ENCODE results near the gene SLC37A1.
"Not testable (repeated sequence)": the region's sequence is repeated elsewhere in the genome, so short reads cannot be mapped to it uniquely, and the experiment has no call there.

SLC37A1 gene

DNA sequence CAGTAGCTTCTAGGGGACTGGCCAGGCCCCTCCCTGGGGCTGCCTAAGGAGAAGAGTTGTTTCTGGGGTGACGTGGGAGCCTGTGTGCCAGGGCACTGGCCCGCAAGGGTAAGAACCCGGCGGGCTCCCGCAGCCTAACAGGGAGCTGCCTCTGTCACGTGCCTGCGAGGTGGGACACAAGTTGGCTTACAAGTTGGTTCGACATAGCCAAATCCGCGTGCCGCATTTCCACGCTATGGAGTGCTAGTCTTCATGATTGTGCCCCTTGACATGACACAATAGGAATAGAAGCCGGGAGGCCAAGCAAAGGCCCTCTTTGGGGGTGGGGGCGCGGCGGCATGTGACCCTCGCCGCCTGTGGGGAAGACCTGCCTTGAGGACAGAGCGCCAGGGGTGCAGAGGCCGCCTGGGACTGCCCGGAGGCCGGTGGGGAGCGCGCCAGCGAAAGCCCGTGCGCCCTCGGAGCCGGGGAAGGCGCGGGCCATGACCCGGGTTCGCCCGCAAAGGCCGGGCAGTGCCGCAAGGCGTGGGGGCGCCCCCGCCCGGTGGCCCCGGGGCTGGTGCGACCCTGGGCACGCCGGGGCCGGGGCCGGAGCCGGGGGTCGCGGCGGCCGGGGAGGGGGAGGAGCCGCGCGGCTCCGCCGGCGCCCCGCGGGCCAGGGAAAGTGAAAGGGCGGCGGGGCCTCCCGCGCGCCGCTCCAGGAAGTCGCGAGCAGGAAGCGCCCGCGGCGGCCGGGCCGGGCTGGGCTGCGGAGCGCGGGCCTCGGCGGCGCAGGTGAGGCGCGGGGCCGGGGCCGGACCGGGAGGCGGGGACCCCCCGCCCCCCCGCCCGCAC, at the start of gene SLC37A1:
Gene SLC37A1 (plus strand): TSS at position 702 of the 834 bp plus-strand sequence. CDS start 4,603 bp downstream, outside the sequence.
- no peak for DNase-seq

GRCh38 chr21:42463861-42464515, 49.7 kb upstream of the SLC37A1 start:
- no peak for DNase-seq

- DNase-seq = no peak
These were observed 48.4 kb upstream of the SLC37A1 start for GRCh38 chr21:42465008-42465802.

DNA sequence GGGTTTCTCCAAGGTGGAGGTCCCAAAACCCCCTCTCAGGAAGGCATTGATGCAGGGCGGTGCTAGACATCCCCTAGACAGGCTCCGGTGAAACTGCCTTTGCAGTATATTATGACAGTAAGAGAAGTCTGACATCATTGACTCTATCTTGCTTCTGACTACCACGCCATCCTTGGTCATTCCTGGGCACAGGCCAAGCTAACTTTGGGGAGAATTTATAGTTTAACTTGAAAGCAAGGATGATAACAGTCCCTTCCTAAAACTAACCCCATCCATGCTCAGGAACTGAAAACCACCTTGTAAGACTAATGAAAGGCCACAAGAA, 47.9 kb upstream of the SLC37A1 start:
- DNase-seq = no peak

- DNase-seq = no peak
These were observed 47.0 kb upstream of the SLC37A1 start for GRCh38 chr21:42466700-42467099.

DNA sequence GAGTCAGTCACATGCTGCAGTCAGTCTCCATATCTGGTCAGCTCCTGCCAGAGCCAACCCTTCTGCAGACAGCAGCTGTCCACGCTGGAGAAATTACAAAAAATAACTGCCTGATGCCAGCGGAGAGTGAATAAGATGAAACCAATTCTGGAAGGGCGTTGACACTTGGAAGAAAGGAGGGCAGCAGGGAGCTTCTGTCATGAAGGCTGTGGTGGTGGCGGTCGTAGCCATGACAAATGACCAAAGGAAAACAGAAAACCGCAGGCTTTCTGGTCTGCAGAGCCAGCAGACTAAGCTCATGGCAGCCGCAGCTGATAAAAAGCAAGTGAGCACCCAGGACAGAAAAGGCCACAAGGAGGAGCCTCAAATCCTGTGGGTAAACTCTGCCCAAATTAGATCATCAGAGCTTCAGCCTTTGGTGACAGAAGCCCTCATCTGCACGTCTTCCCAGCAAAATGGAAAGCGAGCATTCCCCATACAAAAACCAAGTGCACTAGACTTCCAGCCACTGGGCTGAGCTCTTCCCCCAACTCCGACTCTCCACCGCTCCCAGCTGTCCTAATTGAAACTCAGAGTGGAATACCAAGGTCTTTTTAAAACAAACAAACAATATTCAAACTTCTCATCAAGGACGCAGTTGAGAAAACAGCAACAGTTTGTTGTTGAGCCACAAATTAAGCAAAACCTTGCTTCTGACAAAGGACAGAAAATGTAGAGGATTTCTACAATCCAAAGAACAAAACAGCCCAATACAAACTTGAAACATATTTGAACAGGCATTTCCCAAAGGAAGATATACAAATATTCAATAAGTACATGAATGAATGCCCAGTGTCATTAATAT, 46.3 kb upstream of the SLC37A1 start:
- no peak for DNase-seq

- DNase-seq = no peak
These were observed 45.0 kb upstream of the SLC37A1 start for GRCh38 chr21:42468491-42469131.

GRCh38 chr21:42469272-42469671, 44.4 kb upstream of the SLC37A1 start:
- no peak for DNase-seq

DNA sequence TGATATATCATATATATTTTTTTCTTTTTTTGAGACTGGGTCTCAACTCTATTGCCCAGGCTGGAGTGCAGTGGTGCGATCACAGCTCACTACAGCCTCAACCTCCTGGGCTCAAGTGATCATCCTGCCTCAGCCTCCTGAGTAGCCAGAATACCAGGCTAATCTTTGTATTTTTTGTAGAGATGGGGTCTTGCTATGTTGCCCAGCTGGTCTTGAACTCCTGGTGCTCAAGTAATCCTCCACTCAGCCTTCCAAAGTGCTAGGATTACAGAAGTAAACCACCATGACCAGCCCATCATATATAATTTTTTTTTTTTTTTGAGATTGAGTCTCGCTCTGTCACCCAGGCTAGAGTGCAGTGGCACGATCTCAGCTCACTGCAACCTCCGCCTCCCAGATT, 43.9 kb upstream of the SLC37A1 start:
- DNase-seq = not testable (repeated sequence)

GRCh38 chr21:42471206-42471605, 42.4 kb upstream of the SLC37A1 start:
- no peak for DNase-seq

- DNase-seq = no peak
These were observed 41.8 kb upstream of the SLC37A1 start for GRCh38 chr21:42471716-42472330.

DNA sequence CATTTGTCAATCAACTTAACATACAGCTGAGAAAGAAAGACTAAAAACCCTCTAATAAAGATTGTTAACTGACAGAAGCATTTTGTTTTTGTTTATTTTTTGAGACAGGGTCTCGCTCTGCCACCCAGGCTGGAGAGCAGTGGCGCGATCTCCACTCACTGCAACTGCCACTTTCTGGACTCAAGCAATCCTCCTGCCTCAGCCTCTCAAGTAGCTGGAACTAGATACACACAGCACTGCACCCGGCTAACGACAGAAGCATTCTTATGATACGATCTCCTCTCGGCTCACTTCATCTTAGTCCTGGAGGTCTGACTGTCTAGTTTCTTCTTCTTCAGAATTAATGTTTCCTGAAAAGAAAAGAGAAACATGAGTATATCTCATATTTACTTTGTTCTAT, 41.1 kb upstream of the SLC37A1 start:
- no peak for DNase-seq

GRCh38 chr21:42473498-42474042, 40.1 kb upstream of the SLC37A1 start:
- DNase-seq = no peak

DNA sequence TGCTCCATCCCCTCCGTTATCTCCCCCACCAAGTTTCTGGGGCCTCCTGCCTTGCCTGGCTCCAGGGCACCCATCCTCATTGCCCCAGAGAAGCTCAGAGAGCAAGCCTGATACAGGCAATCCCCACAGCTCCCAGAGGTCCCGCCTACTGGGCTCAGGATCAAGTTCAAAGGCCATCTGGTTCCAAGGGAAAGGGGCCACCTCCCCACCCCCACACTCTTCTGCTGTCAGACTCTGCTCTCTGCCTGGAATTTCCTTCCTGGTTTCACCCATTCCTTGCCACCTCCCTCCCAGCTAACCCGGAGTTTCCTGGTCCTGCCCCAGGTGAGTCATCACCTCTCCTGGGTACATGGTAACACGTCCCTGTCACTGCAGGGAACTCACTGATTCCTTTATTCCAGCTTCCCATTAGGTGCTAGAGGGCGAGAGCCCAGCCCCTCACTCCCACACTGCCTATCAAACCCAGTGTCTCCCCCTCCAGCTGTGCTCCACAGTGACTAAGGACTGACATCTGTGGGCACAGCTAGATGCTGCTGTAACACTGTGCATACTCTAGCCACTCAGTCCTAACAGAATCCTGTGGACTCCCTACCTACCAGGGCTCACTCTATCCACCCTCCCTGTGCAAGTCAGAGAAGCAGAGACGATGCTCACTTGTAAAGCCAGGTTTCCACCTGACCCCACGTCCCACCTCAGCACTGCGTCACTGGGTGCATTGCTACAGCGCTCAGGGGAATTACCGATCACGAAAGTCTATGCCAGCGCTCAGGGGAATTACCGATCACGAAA, 39.4 kb upstream of the SLC37A1 start:
- no peak for DNase-seq

- no peak for DNase-seq
These were observed 38.6 kb upstream of the SLC37A1 start for GRCh38 chr21:42475036-42475435.

DNA sequence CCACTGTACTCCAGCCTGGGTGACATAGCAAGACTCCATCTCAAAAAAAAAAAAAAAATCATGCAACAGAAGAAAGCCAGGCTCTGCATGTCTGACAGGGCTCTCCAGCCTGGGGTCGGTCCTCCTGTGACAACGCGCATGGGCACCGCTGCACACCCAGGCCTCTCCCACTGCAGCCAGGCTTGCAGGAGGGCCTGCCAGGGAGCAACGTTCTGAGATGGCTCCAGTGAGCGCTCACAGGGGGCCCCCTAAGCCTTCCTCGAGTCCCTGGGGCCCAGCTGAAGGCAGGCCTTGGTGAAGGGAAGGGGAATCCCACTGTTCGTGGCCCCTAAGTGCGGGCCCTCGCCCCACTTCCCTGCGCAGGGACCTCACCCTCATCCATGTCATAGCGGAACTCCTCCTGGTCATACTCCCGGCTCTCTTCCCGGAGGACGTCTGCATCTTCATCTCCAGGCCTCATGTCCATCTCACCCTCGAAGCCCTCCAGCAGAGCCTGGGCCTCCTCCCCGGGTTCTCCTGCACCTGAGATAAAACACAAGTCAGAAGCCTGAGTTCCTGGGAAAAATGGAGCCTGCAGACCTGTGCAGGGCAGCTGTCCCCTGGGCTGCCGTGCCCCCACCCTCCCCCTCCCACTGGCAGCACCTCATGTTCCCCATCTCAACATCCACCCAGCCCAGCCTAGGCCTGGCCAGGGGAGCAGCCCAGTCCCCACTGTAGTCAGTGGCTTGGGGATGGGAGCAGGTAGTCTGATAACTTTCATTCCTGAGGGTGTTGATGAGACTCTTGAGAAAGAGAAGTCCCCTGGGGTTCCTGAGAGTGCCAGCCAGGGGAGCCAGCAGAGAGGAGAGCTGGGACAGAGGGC, 37.9 kb upstream of the SLC37A1 start:
- DNase-seq = no peak

GRCh38 chr21:42476388-42477331, 37.0 kb upstream of the SLC37A1 start:
- DNase-seq = no peak

DNA sequence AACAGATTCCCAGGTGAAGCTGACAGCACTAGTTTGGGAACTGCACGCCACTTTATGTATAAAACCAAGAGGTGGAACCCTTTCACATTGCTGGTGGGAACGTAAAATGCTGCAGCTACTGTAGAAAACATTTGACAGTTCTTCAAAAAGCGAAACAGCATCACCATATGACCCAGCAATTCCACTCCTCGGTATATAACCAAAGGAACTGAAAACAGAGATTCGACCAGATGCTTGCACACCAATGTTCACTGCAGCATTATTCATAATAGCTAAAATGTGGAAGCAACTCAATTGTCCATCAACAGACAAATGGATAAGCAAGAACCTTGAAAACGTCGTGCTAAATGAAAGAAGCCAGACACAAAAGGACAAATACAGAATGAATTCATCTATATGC, 35.1 kb upstream of the SLC37A1 start:
- DNase-seq = no peak
